Measurements from ENCODE around the gene MEGF10.

DNA sequence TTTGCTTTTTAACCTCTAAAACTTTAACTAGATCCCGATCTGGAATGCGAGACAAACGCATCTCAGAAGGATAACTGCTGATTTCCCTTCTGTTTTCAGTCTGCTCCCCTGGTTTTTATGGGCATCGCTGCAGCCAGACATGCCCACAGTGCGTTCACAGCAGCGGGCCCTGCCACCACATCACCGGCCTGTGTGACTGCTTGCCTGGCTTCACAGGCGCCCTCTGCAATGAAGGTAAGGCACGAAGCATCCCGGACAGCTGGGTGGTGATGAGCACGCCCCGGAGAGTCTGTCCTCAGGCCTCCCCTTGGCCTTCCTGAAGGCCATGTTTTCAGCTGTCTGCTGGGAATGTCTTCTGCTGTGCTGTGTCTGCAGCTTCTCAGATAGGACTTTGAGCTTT lies 144.0 kb downstream of the MEGF10 start:
- TF ChIP-seq, protein P1, sequence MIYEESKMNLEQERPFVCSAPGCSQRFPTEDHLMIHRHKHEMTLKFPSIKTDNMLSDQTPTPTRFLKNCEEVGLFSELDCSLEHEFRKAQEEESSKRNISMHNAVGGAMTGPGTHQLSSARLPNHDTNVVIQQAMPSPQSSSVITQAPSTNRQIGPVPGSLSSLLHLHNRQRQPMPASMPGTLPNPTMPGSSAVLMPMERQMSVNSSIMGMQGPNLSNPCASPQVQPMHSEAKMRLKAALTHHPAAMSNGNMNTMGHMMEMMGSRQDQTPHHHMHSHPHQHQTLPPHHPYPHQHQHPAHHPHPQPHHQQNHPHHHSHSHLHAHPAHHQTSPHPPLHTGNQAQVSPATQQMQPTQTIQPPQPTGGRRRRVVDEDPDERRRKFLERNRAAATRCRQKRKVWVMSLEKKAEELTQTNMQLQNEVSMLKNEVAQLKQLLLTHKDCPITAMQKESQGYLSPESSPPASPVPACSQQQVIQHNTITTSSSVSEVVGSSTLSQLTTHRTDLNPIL (CRISPR knock-in tag; IDR thresholded peaks at IDR 0.05; ENCODE audit: low read depth) = no peak
- no peak for TF ChIP-seq PPARA (CRISPR knock-in tag; IDR thresholded peaks at IDR 0.05; ENCODE audit: borderline replicate concordance)
- no peak for TF ChIP-seq ZNF565 (CRISPR knock-in tag; conservative IDR thresholded peaks at IDR 0.05; ENCODE audit: low read depth)
- no peak for TF ChIP-seq ARNTL (CRISPR knock-in tag; IDR thresholded peaks at IDR 0.05; ENCODE audit: borderline replicate concordance, low read depth)
- TF ChIP-seq ZFP30 (CRISPR knock-in tag; IDR thresholded peaks at IDR 0.05) = no peak

All from SK-N-SH treated with all-trans-retinoic acid at 6 μM for 48 hours (cell line).